ENCODE results near the gene ZNF808. TPM values are rescaled to one million over a fixed set of nuclear protein-coding genes. Genes with fewer than 3 reads are reported as not detected.
"Not testable (repeated sequence)": the region's sequence is repeated elsewhere in the genome, so short reads cannot be mapped to it uniquely, and the experiment has no call there.

Gene ZNF808
- total RNA-seq, 1 donor from 2014 or later, result 21.6 TPM

GRCh38 chr19:52519175-52519574 is 8.3 kb upstream of the ZNF808 start:
- H3K4me1 Mint-ChIP-seq; intact Hi-C loops (cut with micrococcal nuclease); H3K4me3 Mint-ChIP-seq; DNase-seq; H3K27me3 Mint-ChIP-seq; H3K27ac Mint-ChIP-seq; H3K36me3 Mint-ChIP-seq (ENCODE audit: low read depth): not testable (repeated sequence)
- H3K9me3 Mint-ChIP-seq, result peaks cover 45% of the 10 kb centered on the region

- H3K9me3 Mint-ChIP-seq, result peaks cover 45% of the 10 kb centered on the region
- no peak overlapping the region for H3K27ac Mint-ChIP-seq
- intact Hi-C loops (cut with micrococcal nuclease), result loop anchor here (10.0 kb wide), 1 partner anchor 585 kb away; the partner anchor contains the start of gene ZNF160
- peaks cover 2% of the 10 kb centered on the region for H3K36me3 Mint-ChIP-seq (ENCODE audit: low read depth)
- H3K4me3 Mint-ChIP-seq, result no peak overlapping the region
- no peak for DNase-seq
- H3K4me1 Mint-ChIP-seq, result peaks cover 2% of the 10 kb centered on the region
- H3K27me3 Mint-ChIP-seq, result no peaks in the 10 kb centered on the region
Measured at GRCh38 chr19:52520013-52520412, 7.5 kb upstream of the ZNF808 start.

- Mint-ChIP-seq H3K4me1 (peaks cover 8% of the 10 kb centered on the region), H3K36me3 (ENCODE audit: low read depth) (peaks cover 5% of the 10 kb centered on the region), H3K27me3 (no peaks in the 10 kb centered on the region), H3K4me3 (no peak overlapping the region), H3K9me3 (peaks cover 23% of the 10 kb centered on the region), H3K27ac (no peak overlapping the region)
- DNase-seq, result no peak
- intact Hi-C loops (cut with micrococcal nuclease), result loop anchor here (10.0 kb wide), 1 partner anchor 582 kb away; the partner anchor contains the start of gene ZNF160
Measured at GRCh38 chr19:52522551-52522950, 4.9 kb upstream of the ZNF808 start.

- H3K4me3 Mint-ChIP-seq, result no peak overlapping the region
- intact Hi-C loops (cut with micrococcal nuclease), result loop anchor here (10.0 kb wide), 1 partner anchor 581 kb away; the partner anchor contains the start of gene ZNF160
- peaks cover 17% of the 10 kb centered on the region for H3K36me3 Mint-ChIP-seq (ENCODE audit: low read depth)
- no peaks in the 10 kb centered on the region for H3K27me3 Mint-ChIP-seq
- H3K27ac Mint-ChIP-seq, result no peak overlapping the region
- no peak for DNase-seq
- peaks cover 17% of the 10 kb centered on the region for H3K4me1 Mint-ChIP-seq
- H3K9me3 Mint-ChIP-seq, result peaks cover 20% of the 10 kb centered on the region
Measured at GRCh38 chr19:52524086-52524485, 3.4 kb upstream of the ZNF808 start.

GRCh38 chr19:52527956-52528351 is 486 bp downstream of the ZNF808 start:
- DNase-seq, result no peak
- H3K36me3 Mint-ChIP-seq (ENCODE audit: low read depth), result peaks cover 40% of the 10 kb centered on the region
- intact Hi-C loops (cut with micrococcal nuclease), result loop anchor here (1.0 to 10.0 kb wide), 12 partner anchors 7 to 994 kb away; partner anchors contain the start of genes ZNF160, ZNF320, ZNF611 and ZNF613
- peak overlapping the region; percentile 98 for H3K27ac Mint-ChIP-seq
- no peaks in the 10 kb centered on the region for H3K27me3 Mint-ChIP-seq
- peak overlapping the region; percentile 97 for H3K4me3 Mint-ChIP-seq
- no peaks in the 10 kb centered on the region for H3K9me3 Mint-ChIP-seq
- H3K4me1 Mint-ChIP-seq, result peaks cover 22% of the 10 kb centered on the region

- Mint-ChIP-seq H3K4me3 (no peak overlapping the region), H3K36me3 (ENCODE audit: low read depth) (peaks cover 70% of the 10 kb centered on the region), H3K9me3 (peaks cover 8% of the 10 kb centered on the region), H3K27ac (no peak overlapping the region), H3K4me1 (peaks cover 30% of the 10 kb centered on the region), H3K27me3 (no peaks in the 10 kb centered on the region)
- intact Hi-C loops (cut with micrococcal nuclease), result no loop called here
- DNase-seq, result no peak
Measured at GRCh38 chr19:52532480-52532879, 5.0 kb downstream of the ZNF808 start.

GRCh38 chr19:52533901-52534300 is 6.4 kb downstream of the ZNF808 start:
- peaks cover 22% of the 10 kb centered on the region for H3K4me1 Mint-ChIP-seq
- DNase-seq, result no peak
- peaks cover 66% of the 10 kb centered on the region for H3K36me3 Mint-ChIP-seq (ENCODE audit: low read depth)
- no peak overlapping the region for H3K4me3 Mint-ChIP-seq
- peaks cover 8% of the 10 kb centered on the region for H3K9me3 Mint-ChIP-seq
- H3K27me3 Mint-ChIP-seq, result no peaks in the 10 kb centered on the region
- intact Hi-C loops (cut with micrococcal nuclease), result no loop called here
- no peak overlapping the region for H3K27ac Mint-ChIP-seq

- intact Hi-C loops (cut with micrococcal nuclease), result loop anchor here (1.0 kb wide), 1 partner anchor 8 kb away; the partner anchor contains the start of gene ZNF808
- DNase-seq, H3K27me3 Mint-ChIP-seq, H3K9me3 Mint-ChIP-seq: not testable (repeated sequence)
- Mint-ChIP-seq H3K4me1 (peaks cover 19% of the 10 kb centered on the region), H3K27ac (peak overlapping the region; percentile 91), H3K36me3 (ENCODE audit: low read depth) (peaks cover 70% of the 10 kb centered on the region), H3K4me3 (peak overlapping the region; percentile 85)
Measured at GRCh38 chr19:52535385-52535770, 7.9 kb downstream of the ZNF808 start.

GRCh38 chr19:52535771-52536447 is 8.4 kb downstream of the ZNF808 start:
- H3K9me3 Mint-ChIP-seq, result peaks cover 11% of the 10 kb centered on the region
- H3K27ac Mint-ChIP-seq, result peak overlapping the region; percentile 91
- peak; percentile 96 for DNase-seq
- intact Hi-C loops (cut with micrococcal nuclease), result loop anchor here (1.0 to 2.0 kb wide), 3 partner anchors 9 to 487 kb away; partner anchors contain the start of genes ZNF432, ZNF701 and ZNF808
- peaks cover 19% of the 10 kb centered on the region for H3K4me1 Mint-ChIP-seq
- peak overlapping the region; percentile 85 for H3K4me3 Mint-ChIP-seq
- H3K36me3 Mint-ChIP-seq (ENCODE audit: low read depth), result peaks cover 71% of the 10 kb centered on the region
- H3K27me3 Mint-ChIP-seq, result no peaks in the 10 kb centered on the region

GRCh38 chr19:52536448-52536800 is 9.0 kb downstream of the ZNF808 start:
- intact Hi-C loops (cut with micrococcal nuclease), result loop anchor here (1.0 to 2.0 kb wide), 2 partner anchors 34 to 488 kb away; partner anchors contain the start of genes ZNF432 and ZNF701
- H3K36me3 Mint-ChIP-seq (ENCODE audit: low read depth), result peaks cover 74% of the 10 kb centered on the region
- peaks cover 11% of the 10 kb centered on the region for H3K9me3 Mint-ChIP-seq
- H3K4me3 Mint-ChIP-seq, result peak overlapping the region; percentile 85
- peak overlapping the region; percentile 91 for H3K27ac Mint-ChIP-seq
- DNase-seq, result peak; percentile 86
- H3K4me1 Mint-ChIP-seq, result peaks cover 17% of the 10 kb centered on the region
- H3K27me3 Mint-ChIP-seq, result no peaks in the 10 kb centered on the region

GRCh38 chr19:52538815-52539214 is 11.3 kb downstream of the ZNF808 start:
- H3K27ac Mint-ChIP-seq; H3K4me3 Mint-ChIP-seq; H3K27me3 Mint-ChIP-seq; DNase-seq; intact Hi-C loops (cut with micrococcal nuclease): not testable (repeated sequence)
- Mint-ChIP-seq H3K4me1 (peaks cover 30% of the 10 kb centered on the region), H3K9me3 (peaks cover 24% of the 10 kb centered on the region), H3K36me3 (ENCODE audit: low read depth) (peaks cover 74% of the 10 kb centered on the region)

GRCh38 chr19:52541176-52541575 is 13.7 kb downstream of the ZNF808 start:
- peaks cover 79% of the 10 kb centered on the region for H3K36me3 Mint-ChIP-seq (ENCODE audit: low read depth)
- peaks cover 25% of the 10 kb centered on the region for H3K4me1 Mint-ChIP-seq
- H3K27me3 Mint-ChIP-seq; H3K27ac Mint-ChIP-seq; DNase-seq; intact Hi-C loops (cut with micrococcal nuclease); H3K4me3 Mint-ChIP-seq: not testable (repeated sequence)
- H3K9me3 Mint-ChIP-seq, result peaks cover 26% of the 10 kb centered on the region

GRCh38 chr19:52541608-52542007 is 14.1 kb downstream of the ZNF808 start:
- Mint-ChIP-seq H3K36me3 (ENCODE audit: low read depth) (peaks cover 79% of the 10 kb centered on the region), H3K4me3 (no peak overlapping the region), H3K4me1 (peaks cover 22% of the 10 kb centered on the region), H3K27ac (no peak overlapping the region), H3K9me3 (peaks cover 26% of the 10 kb centered on the region), H3K27me3 (no peaks in the 10 kb centered on the region)
- DNase-seq, result no peak
- intact Hi-C loops (cut with micrococcal nuclease), result no loop called here

- intact Hi-C loops (cut with micrococcal nuclease); DNase-seq; H3K27me3 Mint-ChIP-seq: not testable (repeated sequence)
- Mint-ChIP-seq H3K9me3 (peaks cover 22% of the 10 kb centered on the region), H3K36me3 (ENCODE audit: low read depth) (peaks cover 80% of the 10 kb centered on the region), H3K4me1 (peaks cover 15% of the 10 kb centered on the region), H3K4me3 (peak overlapping the region; percentile 22), H3K27ac (peak overlapping the region; percentile 46)
Measured at GRCh38 chr19:52542541-52542940, 15.1 kb downstream of the ZNF808 start.
